Measurements from ENCODE around the gene TTF2. TPM values are rescaled to one million over a fixed set of nuclear protein-coding genes. Genes with fewer than 3 reads are reported as not detected.

The TTF2 gene
- total and polyA plus RNA-seq, 2 of the 8 experiments (the other 6 are each of a cell fraction or from before 2014, with no cell fraction given), result 16.9 to 89.6 TPM

GRCh38 chr1:117037802-117038201 is 22.3 kb upstream of the TTF2 start:
- Histone ChIP-seq H2AK5ac (ENCODE audit: low read depth, low read length) (no peak overlapping the region), H4K20me1 (replicated peaks in 1 of 2; ENCODE audit: control insufficient read depth in 1 of 2, insufficient read depth in 2 of 2, low read length in 2 of 2) (no peaks in the 10 kb centered on the region), H3K4me1 (replicated peaks in 1 of 4; ENCODE audit: control insufficient read depth in 3 of 4, insufficient read depth in 4 of 4, low read length in 3 of 4) (peaks cover 0 to 6% (median 0%) of the 10 kb centered on the region in 4 experiments; a peak in 2 of 7 replicates), H2BK12ac (ENCODE audit: low read depth, low read length) (no peak overlapping the region), H3K18ac (ENCODE audit: extremely low read depth, low read length) (no peak overlapping the region), H3K4ac (replicated peaks; ENCODE audit: insufficient read length, low read depth, low read length) (no peak overlapping the region), H3K27me3 (replicated peaks in 1 of 4; ENCODE audit: control insufficient read depth in 3 of 4, extremely low read depth in 1 of 4, insufficient read depth in 3 of 4, low read length in 3 of 4) (no peaks in the 10 kb centered on the region), H2BK15ac (ENCODE audit: low read length) (no peak overlapping the region), H4K91ac (replicated peaks; ENCODE audit: insufficient read length, low read length) (no peak overlapping the region), H3K9me3 (ENCODE audit: insufficient read depth in 2 of 2, low read depth in 1 of 2, low read length in 1 of 2) (no peaks in the 10 kb centered on the region), H2BK5ac (ENCODE audit: low read depth, low read length) (no peak overlapping the region), H3K9ac (replicated peaks in 1 of 4; ENCODE audit: extremely low read depth in 1 of 4, low read depth in 3 of 4, low read length in 3 of 4) (no peak overlapping the region), H3K27ac (ENCODE audit: low read depth, low read length) (no peak overlapping the region), H3K14ac (ENCODE audit: insufficient read length) (no peak overlapping the region), H2AFZ (ENCODE audit: low read length) (no peak overlapping the region), H3K79me2 (ENCODE audit: control insufficient read depth in 1 of 2, insufficient read depth in 2 of 2, low read length in 2 of 2) (no peaks in the 10 kb centered on the region), H2BK20ac (ENCODE audit: low read length) (no peak overlapping the region), H4K8ac (ENCODE audit: extremely low read depth, insufficient read depth, low read length) (no peak overlapping the region), H3K79me1 (ENCODE audit: low read depth, low read length) (no peaks in the 10 kb centered on the region), H3K4me3 (ENCODE audit: extremely low read depth in 1 of 4, insufficient read depth in 2 of 4, low read depth in 3 of 4, low read length in 4 of 4) (no peak overlapping the region), H3K4me2 (ENCODE audit: insufficient read depth in 1 of 2, low read depth in 2 of 2, low read length in 2 of 2) (no peak overlapping the region), H3K23me2 (ENCODE audit: low read depth, low read length) (no peaks in the 10 kb centered on the region), H2BK120ac (replicated peaks; ENCODE audit: low read depth, low read length) (no peak overlapping the region), H4K5ac (ENCODE audit: insufficient read length, low read depth, low read length) (no peak overlapping the region), H3K36me3 (ENCODE audit: control insufficient read depth in 2 of 4, insufficient read depth in 4 of 4, low read length in 3 of 4) (no peaks in the 10 kb centered on the region), H3K56ac (replicated peaks; ENCODE audit: insufficient read length, low read depth, low read length) (no peak overlapping the region), H3K23ac (ENCODE audit: insufficient read length) (no peak overlapping the region)
- WGBS, 2 experiments (ENCODE audit: extremely low coverage in 1 of 2, insufficient coverage in 1 of 2, insufficient read length in 1 of 2, insufficient replicate concordance in 2 of 2, low coverage in 1 of 2, low lambda C conversion rate in 2 of 2, missing lambda C conversion rate in 1 of 2), result 80% methylated on average over 1 of the region's 1 CpG; no CpG with 5 or more reads in 1 of the 2 experiments
- ChIA-PET CTCF (ENCODE audit: partially characterized antibody) (interaction anchor here (0.8 to 1.8 kb wide), 2 partner anchors 274 to 365 kb away, joined by 3 to 6 read pairs; no protein-coding TSS in a partner anchor), POLR2A (ENCODE audit: partially characterized antibody) (interaction anchor here (3.0 kb wide), 1 partner anchor 22 kb away, joined by 8 read pairs; the partner anchor contains the start of gene TTF2)
- FAIRE-seq, result no peak
- DNase-seq (ENCODE audit: low read depth in 1 of 2, low spot score in 2 of 2), result no peak
- TF ChIP-seq SAP30 (IDR thresholded peaks at IDR 0.05; ENCODE audit: insufficient read depth, insufficient replicate concordance, low read length), result no peak
- no peak for TF ChIP-seq RFX5 (IDR thresholded peaks at IDR 0.05; ENCODE audit: borderline replicate concordance, low read depth, low read length)
- TF ChIP-seq NANOG (IDR thresholded peaks at IDR 0.05; ENCODE audit: insufficient read depth, low read depth, low read length, poor library complexity, severe bottlenecking), result no peak
